Measurements from ENCODE around the gene ZNF235. TPM values are rescaled to one million over a fixed set of nuclear protein-coding genes. Genes with fewer than 3 reads are reported as not detected.

ZNF235 gene
- total RNA-seq, 1 experiment from 2014 or later: 1.0 TPM

- Histone ChIP-seq H3K9me2 (replicated peaks; ENCODE audit: low read length) (no peaks in the 10 kb centered on the region), H3K4me2 (ENCODE audit: low read length) (no peak overlapping the region), H4K20me1 (ENCODE audit: low read length) (no peaks in the 10 kb centered on the region), H3K4me1 (ENCODE audit: insufficient read depth, low read length) (no peaks in the 10 kb centered on the region), H3K9me3 (ENCODE audit: low read length) (0 out of 2 replicates have a peak, but pooled peaks cover 9% of the 10 kb centered on the region), H3K9ac (ENCODE audit: low read length) (no peak overlapping the region), H3F3A (ENCODE audit: low read length, unreplicated experiment) (no peaks in the 10 kb centered on the region), H3K79me2 (ENCODE audit: low read length) (no peaks in the 10 kb centered on the region), H3K27ac (ENCODE audit: low read length) (no peak overlapping the region), H3K36me3 (ENCODE audit: low read depth, low read length) (peaks cover 90% of the 10 kb centered on the region), H3K4me3 (ENCODE audit: low read length) (no peak overlapping the region), H3K27me3 (ENCODE audit: low read length) (no peaks in the 10 kb centered on the region), H2AFZ (ENCODE audit: low read length) (no peak overlapping the region)
- POLR2A ChIA-PET (ENCODE audit: unreplicated experiment): no interaction called here
- TF ChIP-seq CTCF (conservative IDR thresholded peaks at IDR 0.05; ENCODE audit: low read depth, low read length): no peak
- no peak for TF ChIP-seq EZH2phosphoT487 (IDR thresholded peaks at IDR 0.05; ENCODE audit: borderline replicate concordance, low read length)
- TF ChIP-seq EZH2 (IDR thresholded peaks at IDR 0.05; ENCODE audit: low read length, unreplicated experiment): no peak
- BruUV-seq (replicated peaks): no TSS peak
- CTCF ChIA-PET: no interaction called here
- ATAC-seq (no peak), DNase-seq (no peak)
- intact Hi-C loops (cut with micrococcal nuclease): no loop called here
Measured at GRCh38 chr19:44332145-44332544, 27.3 kb upstream of the ZNF235 start.

GRCh38 chr19:44315883-44316282, 11.1 kb upstream of the ZNF235 start:
- H3K27ac ChIP-seq (ENCODE audit: low read length): no peak overlapping the region
- ATAC-seq (no peak), DNase-seq (no peak)
- H3K9me2 ChIP-seq (replicated peaks; ENCODE audit: low read length): no peaks in the 10 kb centered on the region
- no peak overlapping the region for H2AFZ ChIP-seq (ENCODE audit: low read length)
- BruUV-seq (replicated peaks): no TSS peak
- H3K79me2 ChIP-seq (ENCODE audit: low read length): no peaks in the 10 kb centered on the region
- H3K9me3 ChIP-seq (ENCODE audit: low read length): 0 out of 2 replicates have a peak, but pooled peaks cover 2% of the 10 kb centered on the region
- H3K36me3 ChIP-seq (ENCODE audit: low read depth, low read length): no peaks in the 10 kb centered on the region
- no peaks in the 10 kb centered on the region for H3F3A ChIP-seq (ENCODE audit: low read length, unreplicated experiment)
- H3K4me1 ChIP-seq (ENCODE audit: insufficient read depth, low read length): no peaks in the 10 kb centered on the region
- H3K9ac ChIP-seq (ENCODE audit: low read length): no peak overlapping the region
- no peak for TF ChIP-seq CTCF (conservative IDR thresholded peaks at IDR 0.05; ENCODE audit: low read depth, low read length)
- no peak for TF ChIP-seq EZH2 (IDR thresholded peaks at IDR 0.05; ENCODE audit: low read length, unreplicated experiment)
- TF ChIP-seq EZH2phosphoT487 (IDR thresholded peaks at IDR 0.05; ENCODE audit: borderline replicate concordance, low read length): no peak
- ChIA-PET POLR2A (ENCODE audit: unreplicated experiment) (no interaction called here), CTCF (no interaction called here)
- intact Hi-C loops (cut with micrococcal nuclease): no loop called here
- H4K20me1 ChIP-seq (ENCODE audit: low read length): no peaks in the 10 kb centered on the region
- no peak overlapping the region for H3K4me2 ChIP-seq (ENCODE audit: low read length)
- no peaks in the 10 kb centered on the region for H3K27me3 ChIP-seq (ENCODE audit: low read length)
- no peak overlapping the region for H3K4me3 ChIP-seq (ENCODE audit: low read length)

GRCh38 chr19:44313231-44313630, 8.4 kb upstream of the ZNF235 start:
- POLR2A ChIA-PET (ENCODE audit: unreplicated experiment): no interaction called here
- H3K9me3 ChIP-seq (ENCODE audit: low read length): no peaks in the 10 kb centered on the region
- intact Hi-C loops (cut with micrococcal nuclease): no loop called here
- H3K27me3 ChIP-seq (ENCODE audit: low read length): no peaks in the 10 kb centered on the region
- ATAC-seq (no peak), DNase-seq (no peak)
- no peaks in the 10 kb centered on the region for H3K36me3 ChIP-seq (ENCODE audit: low read depth, low read length)
- BruUV-seq (replicated peaks): no TSS peak
- H3K9me2 ChIP-seq (replicated peaks; ENCODE audit: low read length): no peaks in the 10 kb centered on the region
- H4K20me1 ChIP-seq (ENCODE audit: low read length): no peaks in the 10 kb centered on the region
- no peak overlapping the region for H3K4me3 ChIP-seq (ENCODE audit: low read length)
- H3K27ac ChIP-seq (ENCODE audit: low read length): no peak overlapping the region
- no peaks in the 10 kb centered on the region for H3F3A ChIP-seq (ENCODE audit: low read length, unreplicated experiment)
- CTCF ChIA-PET: no interaction called here
- H2AFZ ChIP-seq (ENCODE audit: low read length): no peak overlapping the region
- H3K4me1 ChIP-seq (ENCODE audit: insufficient read depth, low read length): no peaks in the 10 kb centered on the region
- TF ChIP-seq EZH2phosphoT487 (IDR thresholded peaks at IDR 0.05; ENCODE audit: borderline replicate concordance, low read length) (no peak), CTCF (conservative IDR thresholded peaks at IDR 0.05; ENCODE audit: low read depth, low read length) (no peak), EZH2 (IDR thresholded peaks at IDR 0.05; ENCODE audit: low read length, unreplicated experiment) (no peak)
- H3K9ac ChIP-seq (ENCODE audit: low read length): no peak overlapping the region
- H3K79me2 ChIP-seq (ENCODE audit: low read length): no peaks in the 10 kb centered on the region
- H3K4me2 ChIP-seq (ENCODE audit: low read length): no peak overlapping the region
